GM12874 (cell line): ENCODE measurements around the gene STAP2.

Source experiments
- CTCF ChIP-seq: IDR thresholded peaks from 2 replicates; pipeline ENCODE4 v1.5.1; 2011; ENCODE audit warnings: low read depth, mild to moderate bottlenecking, control low read depth, low read length, moderate library complexity; ENCODE audit not compliant: insufficient read depth

Gene STAP2

GRCh38 chr19:4376991-4377781 is 38.6 kb upstream of the STAP2 start:
- no peak for TF ChIP-seq CTCF

GRCh38 chr19:4376671-4376990 is 38.0 kb upstream of the STAP2 start:
- no peak for TF ChIP-seq CTCF

- TF ChIP-seq CTCF = no peak
Observed at GRCh38 chr19:4376028-4376670, 37.5 kb upstream of the STAP2 start.

GRCh38 chr19:4375164-4376027 is 36.8 kb upstream of the STAP2 start:
- TF ChIP-seq CTCF = peak; percentile 56

GRCh38 chr19:4374498-4375163 is 36.0 kb upstream of the STAP2 start:
- TF ChIP-seq CTCF = no peak

GRCh38 chr19:4373601-4374497 is 35.2 kb upstream of the STAP2 start:
- TF ChIP-seq CTCF = no peak
